K562 (cell line): ENCODE results near the gene PCSK6.

ENCODE experiments used
- ATF4 ChIP-seq: fragments of 450-650 bp; formaldehyde crosslinking; IDR thresholded peaks from 2 replicates; pipeline ENCODE4 v1.4.0; 2022; ENCODE audit warnings: mild to moderate bottlenecking, moderate library complexity
- CEBPG ChIP-seq, 3 experiments: fragments of 200-800 bp in 1 of 3; sonication (Bioruptor generic) in 1 of 3; sonication (generic) in 1 of 3; formaldehyde crosslinking in 1 of 3; IDR thresholded peaks in 2 of 3; conservative IDR thresholded peaks in 1 of 3; 2 replicates each; pipeline versions ENCODE4 v1.6.1 to v1.8.0; 2016 to 2022; ENCODE audit warnings: missing compliant biosample characterization in 2 of 3, missing genetic modification characterization in 2 of 3, mild to moderate bottlenecking in 1 of 3, missing genetic modification reagents in 1 of 3
- CTCF ChIP-seq, 3 experiments: IDR thresholded peaks in 2 of 3; conservative IDR thresholded peaks in 1 of 3; 2 replicates each; pipeline ENCODE4 v1.5.1; 2011 to 2012; ENCODE audit warnings: low read length in 3 of 3, mild to moderate bottlenecking in 3 of 3, control low read depth in 2 of 3, improper control_type of control experiment in 1 of 3, inconsistent platforms in 1 of 3, low read depth in 1 of 3, mixed read lengths in 1 of 3, moderate library complexity in 1 of 3; ENCODE audit not compliant: insufficient read depth in 2 of 3
- DPF2 ChIP-seq: fragments of 450-650 bp; IDR thresholded peaks from 2 replicates; pipeline ENCODE4 v1.6.1; 2016
- ZNF274 ChIP-seq: IDR thresholded peaks from 2 replicates; pipeline ENCODE4 v1.6.1; 2011; ENCODE audit warnings: low read depth, mild to moderate bottlenecking, low read length, moderate library complexity, borderline replicate concordance
- ZNF512 ChIP-seq: IDR thresholded peaks from 2 replicates; pipeline ENCODE4 v1.6.1; 2016; ENCODE audit warnings: missing genetic modification characterization, missing compliant biosample characterization
- ZSCAN29 ChIP-seq: fragments of 450-650 bp; IDR thresholded peaks from 2 replicates; pipeline ENCODE4 v1.6.1; 2017

- no peak for TF ChIP-seq ZNF274
- no peak for TF ChIP-seq DPF2
- no peak for TF ChIP-seq CTCF (IDR thresholded peaks at IDR 0.05 in 2 of 3, conservative IDR thresholded peaks at IDR 0.05 in 1 of 3; ENCODE audit: insufficient read depth in 2 of 3, low read depth in 1 of 3, low read length in 3 of 3)
- no peak for TF ChIP-seq ZNF512 (tag)
- TF ChIP-seq ATF4 (CRISPR knock-in tag) = no peak
- TF ChIP-seq CEBPG (CRISPR knock-in tag; IDR thresholded peaks at IDR 0.05) = no peak
- no peak for TF ChIP-seq CEBPG (tag; conservative IDR thresholded peaks at IDR 0.05 in 1 of 2, IDR thresholded peaks at IDR 0.05 in 1 of 2)
- TF ChIP-seq ZSCAN29 = no peak
Measured at GRCh38 chr15:101486696-101487459, 2.6 kb downstream of the PCSK6 start.
